ENCODE measurements around the gene GAK.

The GAK gene

DNA sequence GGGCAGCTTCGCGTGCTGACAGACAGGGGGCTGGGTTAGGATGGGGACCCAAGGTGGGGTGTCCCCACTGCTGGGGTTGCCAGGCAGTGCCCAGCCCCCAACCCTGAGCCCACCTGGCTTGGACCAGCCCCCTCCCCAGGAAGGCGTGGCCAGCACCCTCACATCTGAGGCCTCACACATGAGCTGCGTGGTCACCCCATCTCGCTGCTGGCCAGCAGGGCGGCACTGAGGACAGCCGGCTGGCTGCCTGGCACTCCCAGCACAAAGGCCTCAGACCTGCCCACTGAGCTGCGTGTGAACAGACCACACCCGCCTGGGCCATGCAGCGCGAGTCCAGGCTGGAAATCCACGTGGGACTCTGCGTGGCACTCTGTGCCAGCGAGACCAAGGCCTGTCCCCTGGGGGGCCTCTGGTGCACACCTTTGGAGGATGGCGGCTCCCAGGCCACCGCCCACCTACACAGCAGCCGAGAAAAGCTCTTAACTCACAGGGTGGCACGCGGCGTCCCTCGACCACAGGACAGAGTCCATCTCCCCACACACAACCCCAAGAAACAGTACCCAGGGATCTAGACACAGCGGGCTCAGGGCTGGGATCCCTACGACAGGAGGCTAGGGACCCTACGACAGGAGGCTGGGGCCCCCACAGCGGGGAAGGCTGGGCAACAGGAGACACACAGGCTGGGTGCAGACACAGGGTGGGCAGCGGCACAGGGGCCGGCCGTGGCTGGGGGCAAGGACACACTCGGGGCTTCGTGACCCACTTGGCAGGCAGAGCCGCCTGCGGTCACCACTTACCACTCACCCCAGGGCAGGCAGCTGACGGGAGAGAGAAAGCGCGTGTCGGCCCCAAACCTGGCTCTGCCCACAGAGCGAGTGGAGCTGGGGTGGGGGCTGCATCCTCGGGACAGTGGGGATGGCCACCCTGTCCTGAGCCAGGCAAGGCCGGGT is 31.4 kb upstream of the GAK start:
- TF ChIP-seq, protein P1, sequence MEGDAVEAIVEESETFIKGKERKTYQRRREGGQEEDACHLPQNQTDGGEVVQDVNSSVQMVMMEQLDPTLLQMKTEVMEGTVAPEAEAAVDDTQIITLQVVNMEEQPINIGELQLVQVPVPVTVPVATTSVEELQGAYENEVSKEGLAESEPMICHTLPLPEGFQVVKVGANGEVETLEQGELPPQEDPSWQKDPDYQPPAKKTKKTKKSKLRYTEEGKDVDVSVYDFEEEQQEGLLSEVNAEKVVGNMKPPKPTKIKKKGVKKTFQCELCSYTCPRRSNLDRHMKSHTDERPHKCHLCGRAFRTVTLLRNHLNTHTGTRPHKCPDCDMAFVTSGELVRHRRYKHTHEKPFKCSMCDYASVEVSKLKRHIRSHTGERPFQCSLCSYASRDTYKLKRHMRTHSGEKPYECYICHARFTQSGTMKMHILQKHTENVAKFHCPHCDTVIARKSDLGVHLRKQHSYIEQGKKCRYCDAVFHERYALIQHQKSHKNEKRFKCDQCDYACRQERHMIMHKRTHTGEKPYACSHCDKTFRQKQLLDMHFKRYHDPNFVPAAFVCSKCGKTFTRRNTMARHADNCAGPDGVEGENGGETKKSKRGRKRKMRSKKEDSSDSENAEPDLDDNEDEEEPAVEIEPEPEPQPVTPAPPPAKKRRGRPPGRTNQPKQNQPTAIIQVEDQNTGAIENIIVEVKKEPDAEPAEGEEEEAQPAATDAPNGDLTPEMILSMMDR (conservative IDR thresholded peaks at IDR 0.05; ENCODE audit: control insufficient read depth, insufficient read depth, low read depth, low read length): no peak
- DNase-seq (ENCODE audit: low read depth): no peak
- no peak overlapping the region for H3K4me3 ChIP-seq (ENCODE audit: control insufficient read depth, low read depth, low read length)

DNA sequence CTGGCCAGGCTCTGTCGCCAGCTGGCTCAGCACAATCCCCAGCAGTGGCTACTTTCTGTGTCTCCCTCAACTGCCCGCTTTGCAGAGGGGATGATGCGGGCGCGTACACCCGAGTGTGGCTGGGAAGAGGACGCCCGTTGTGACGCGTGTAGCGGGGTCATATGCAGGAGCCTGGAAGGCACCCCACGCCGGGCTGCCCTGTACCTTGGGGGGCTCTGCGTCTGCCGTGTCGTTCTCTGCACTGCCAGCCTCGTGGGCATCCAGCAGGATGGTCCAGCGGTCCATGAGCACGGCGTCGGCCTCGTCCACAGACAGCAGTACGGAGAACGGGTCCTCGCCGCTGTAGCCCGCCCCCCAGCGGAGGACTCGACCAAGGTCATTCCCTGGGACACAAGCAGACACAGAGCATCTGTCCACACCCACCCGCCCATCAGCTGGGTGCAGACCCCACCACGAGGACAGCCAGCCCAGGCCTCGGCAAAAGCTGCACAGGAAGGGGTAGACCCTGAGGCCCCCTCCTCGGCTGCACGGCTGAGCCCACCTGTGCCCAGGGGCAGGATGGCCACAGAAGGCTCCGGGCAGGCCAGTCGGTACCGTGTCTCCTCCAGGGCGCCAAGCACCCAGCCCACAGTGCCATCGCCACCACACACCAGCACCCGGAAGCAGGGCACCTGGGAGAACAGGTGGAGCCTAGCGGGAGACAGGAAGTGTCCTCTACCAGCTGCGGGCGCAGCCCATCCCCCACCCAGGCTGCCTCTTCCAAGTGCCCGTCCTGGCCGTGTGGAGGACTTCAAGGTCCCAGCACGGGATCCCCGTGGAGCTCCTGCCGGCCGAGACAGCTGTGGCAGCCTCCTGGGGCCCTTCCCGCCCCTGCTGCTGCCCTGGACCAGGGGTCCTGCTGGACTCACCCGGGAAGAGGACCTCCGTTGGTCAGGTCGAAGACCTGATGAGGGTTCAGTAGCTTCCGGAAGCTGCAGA is 30.4 kb upstream of the GAK start:
- TF ChIP-seq, protein P1 (conservative IDR thresholded peaks at IDR 0.05; ENCODE audit: control insufficient read depth, insufficient read depth, low read depth, low read length): no peak
- no peak for DNase-seq (ENCODE audit: low read depth)
- no peak overlapping the region for H3K4me3 ChIP-seq (ENCODE audit: control insufficient read depth, low read depth, low read length)

DNA sequence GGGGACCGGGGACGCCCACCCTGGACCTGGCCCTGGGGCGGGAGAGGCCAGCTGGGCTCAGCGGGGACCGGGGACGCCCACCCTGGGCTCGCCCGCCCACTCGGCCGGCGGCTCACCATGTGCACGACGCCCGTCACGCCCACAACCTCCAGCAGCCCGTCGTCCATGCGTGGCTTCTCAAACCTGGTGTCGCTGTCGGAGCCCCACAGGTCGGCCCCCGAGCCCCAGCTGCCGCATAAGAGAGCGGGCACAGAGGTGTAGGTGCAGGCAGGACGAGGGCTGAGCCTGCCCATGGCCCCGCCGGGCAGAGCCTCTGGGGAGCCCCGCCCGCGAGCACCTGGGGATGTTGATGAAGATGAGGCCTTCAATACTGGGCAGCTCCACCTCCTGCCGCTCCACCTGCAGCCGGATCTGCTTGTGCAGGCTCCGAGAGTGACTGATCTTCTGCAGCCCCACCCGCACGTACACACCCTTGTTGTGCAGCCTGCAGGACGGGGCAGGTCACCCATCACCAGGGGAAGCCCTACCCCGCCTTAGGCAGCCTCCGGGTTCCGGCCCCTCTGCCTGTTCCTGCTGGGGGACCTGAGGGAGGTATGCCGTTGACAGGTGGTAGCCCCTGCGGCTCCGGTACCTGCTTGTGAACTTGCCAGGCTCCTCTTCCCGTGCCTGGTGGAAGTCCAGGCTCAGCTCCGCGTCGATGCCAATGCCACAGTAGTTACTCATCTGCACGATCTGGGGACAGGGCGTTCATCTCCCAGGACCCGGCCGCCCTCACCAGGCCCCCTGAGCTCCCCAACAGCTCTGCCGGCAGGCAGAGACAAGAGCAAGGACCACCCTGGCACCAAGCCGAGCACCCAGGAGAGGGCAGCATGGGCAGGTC is 29.5 kb upstream of the GAK start:
- no peak for DNase-seq (ENCODE audit: low read depth)
- TF ChIP-seq, protein P1 (conservative IDR thresholded peaks at IDR 0.05; ENCODE audit: control insufficient read depth, insufficient read depth, low read depth, low read length): no peak
- H3K4me3 ChIP-seq (ENCODE audit: control insufficient read depth, low read depth, low read length): no peak overlapping the region

DNA sequence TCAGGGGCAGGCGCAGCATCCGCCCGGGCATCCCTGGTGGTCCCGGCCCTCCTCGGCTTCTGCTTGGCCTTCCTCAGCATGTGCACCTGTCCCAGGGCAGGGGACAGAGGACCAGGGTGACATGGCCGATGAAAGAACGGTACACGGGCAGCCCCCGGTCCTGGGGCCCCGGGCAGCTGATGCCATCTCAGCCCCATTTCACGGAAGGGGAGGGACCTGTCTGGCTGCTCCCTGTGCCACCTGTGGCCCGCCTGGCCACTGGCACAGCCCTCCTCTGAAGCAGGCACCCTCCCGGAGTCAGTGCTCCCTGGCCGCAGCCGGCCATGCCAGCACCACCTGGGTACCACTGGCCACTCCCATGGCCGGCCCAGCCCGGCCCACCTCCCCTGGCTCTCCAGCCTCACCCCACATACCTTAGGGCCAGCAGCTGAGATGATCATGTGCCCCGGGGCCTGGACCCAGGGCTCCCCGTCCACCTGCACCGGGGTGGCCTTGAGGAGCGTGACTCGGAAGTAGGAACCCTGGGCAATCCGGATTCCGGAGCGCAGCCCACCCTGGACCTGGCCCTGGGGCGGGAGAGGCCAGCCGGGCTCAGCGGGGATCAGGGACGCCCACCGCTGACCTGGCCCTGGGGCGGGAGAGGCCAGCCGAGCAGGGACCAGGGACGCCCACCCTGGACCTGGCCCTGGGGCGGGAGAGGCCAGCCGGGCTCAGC is 28.7 kb upstream of the GAK start:
- no peak for DNase-seq (ENCODE audit: low read depth)
- no peak overlapping the region for H3K4me3 ChIP-seq (ENCODE audit: control insufficient read depth, low read depth, low read length)
- TF ChIP-seq, protein P1 (conservative IDR thresholded peaks at IDR 0.05; ENCODE audit: control insufficient read depth, insufficient read depth, low read depth, low read length): no peak

DNA sequence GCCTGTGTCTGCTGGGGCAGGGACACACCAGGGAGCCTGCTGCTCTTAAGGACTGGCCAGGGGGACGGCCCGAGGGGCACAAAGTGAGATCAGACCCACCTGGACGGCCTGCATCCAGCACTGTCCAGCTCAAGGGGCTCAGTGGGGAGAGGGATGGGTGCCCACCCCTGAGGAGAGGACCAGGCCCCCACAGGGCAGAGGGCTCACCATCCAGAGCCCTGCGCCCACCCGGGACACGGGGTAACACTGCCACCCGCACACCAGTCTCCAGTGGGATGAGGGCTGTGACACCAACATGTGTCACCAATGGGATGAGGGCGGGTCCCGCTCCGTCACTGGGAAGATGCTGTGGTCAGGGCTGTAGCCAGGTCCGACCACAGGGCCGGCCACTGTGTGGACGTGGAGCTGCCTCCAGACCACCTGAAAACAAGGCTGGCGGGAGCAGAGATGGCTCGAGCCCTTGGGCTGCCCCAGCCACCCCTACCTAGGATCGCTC is 28.1 kb upstream of the GAK start:
- DNase-seq (ENCODE audit: low read depth): no peak
- H3K4me3 ChIP-seq (ENCODE audit: control insufficient read depth, low read depth, low read length): no peak overlapping the region
- TF ChIP-seq, protein P1 (conservative IDR thresholded peaks at IDR 0.05; ENCODE audit: control insufficient read depth, insufficient read depth, low read depth, low read length): no peak
